ENCODE results near the gene NUP54.

GRCh38 chr4:76078033-76078613, 70.1 kb downstream of the NUP54 start:
- TF ChIP-seq CTCF (IDR thresholded peaks at IDR 0.05 in 8 of 11, conservative IDR thresholded peaks at IDR 0.05 in 3 of 11), result no peak
- no peak for TF ChIP-seq POLR2A (IDR thresholded peaks at IDR 0.05)
- no peak for TF ChIP-seq POLR2AphosphoS5 (IDR thresholded peaks at IDR 0.05)

Data from spleen (tissue), 7 donors.